ENCODE measurements around the gene SNX17.
A peak's percentile ranks its signal among the peaks of the same experiment; 100 is the strongest.

The SNX17 gene

GRCh38 chr2:27363933-27364332 is 6.5 kb upstream of the SNX17 start:
- DNase-seq: no peak

- peak in 32 of 56 donors; percentile 15 to 74 (median 58) for DNase-seq
These were observed 868 bp upstream of the SNX17 start for GRCh38 chr2:27369471-27370025.

- DNase-seq: peak in 5 of 56 donors; percentile 16 to 51 (median 39)
These were observed 602 bp downstream of the SNX17 start for GRCh38 chr2:27370816-27371620.

- no peak for DNase-seq
These were observed 2.5 kb downstream of the SNX17 start for GRCh38 chr2:27372937-27373336.

GRCh38 chr2:27373567-27373966 is 3.2 kb downstream of the SNX17 start:
- no peak for DNase-seq

GRCh38 chr2:27375513-27376099 is 5.2 kb downstream of the SNX17 start:
- DNase-seq: no peak

GRCh38 chr2:27376151-27376865 is 5.9 kb downstream of the SNX17 start:
- no peak for DNase-seq

GRCh38 chr2:27376866-27377617 is 6.6 kb downstream of the SNX17 start:
- DNase-seq: no peak

- no peak for DNase-seq
These were observed 7.2 kb downstream of the SNX17 start for GRCh38 chr2:27377618-27378095.

- DNase-seq: peak in 9 of 56 donors; percentile 2 to 42 (median 12)
These were observed 7.8 kb downstream of the SNX17 start for GRCh38 chr2:27378096-27378808.

GRCh38 chr2:27378809-27379290 is 8.4 kb downstream of the SNX17 start:
- DNase-seq: no peak

- DNase-seq: no peak
These were observed 9.0 kb downstream of the SNX17 start for GRCh38 chr2:27379383-27379835.

- DNase-seq: peak in 42 of 56 donors; percentile 34 to 89 (median 76)
These were observed 9.6 kb downstream of the SNX17 start for GRCh38 chr2:27379836-27380625.

- DNase-seq: peak; percentile 72 to 99 (median 95)
These were observed 10.5 kb downstream of the SNX17 start, which contains the start of gene ZNF513 for GRCh38 chr2:27380626-27381545. Gene ZNF513, minus strand, starts transcription at chr2:27380734. Its CDS starts 208 bp downstream, at chr2:27380526.

GRCh38 chr2:27381577-27382181 is 11.3 kb downstream of the SNX17 start:
- DNase-seq: no peak

- DNase-seq: no peak
These were observed 20.6 kb downstream of the SNX17 start for GRCh38 chr2:27390822-27391679.
